Measurements from ENCODE around the gene FAM83G.

DNA sequence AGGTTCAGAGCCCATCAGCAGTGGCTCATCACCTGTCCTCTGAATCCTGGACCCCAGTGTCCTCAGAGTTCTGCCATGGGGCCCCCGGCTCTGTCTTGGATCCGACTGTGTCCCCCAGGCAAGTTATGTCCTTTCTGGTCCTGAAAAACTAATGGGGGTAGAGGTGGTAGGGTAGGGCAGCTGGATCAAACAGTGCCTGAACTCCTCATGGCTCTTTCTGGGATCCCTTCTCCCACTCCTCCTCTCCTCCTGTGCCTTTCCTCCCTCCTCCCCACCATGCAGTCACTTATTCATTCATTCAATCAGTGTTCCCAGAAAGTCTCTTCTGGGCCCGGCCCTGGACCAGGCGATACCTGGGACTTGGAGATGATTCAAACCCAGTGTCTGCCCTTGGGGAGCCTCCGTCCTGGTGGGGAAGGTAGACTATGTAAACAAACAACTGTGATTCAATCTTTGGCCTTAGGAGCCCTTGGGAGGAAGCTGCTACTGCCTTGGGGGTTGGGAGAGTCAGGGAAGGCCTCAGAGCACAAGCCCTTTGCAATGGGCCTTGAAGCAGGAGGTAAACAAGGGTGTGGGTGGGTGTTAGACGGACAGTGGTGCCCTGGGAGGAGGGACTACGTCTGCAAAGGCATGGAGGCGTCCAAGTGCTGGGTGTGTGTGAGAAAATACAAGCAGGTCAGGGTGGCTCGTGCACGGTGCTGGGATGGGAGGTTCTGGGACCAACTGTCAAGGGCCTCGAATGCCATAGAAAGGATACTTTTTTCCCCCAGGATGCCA is 6.4 kb upstream of the FAM83G start:
- TF ChIP-seq, protein P1, sequence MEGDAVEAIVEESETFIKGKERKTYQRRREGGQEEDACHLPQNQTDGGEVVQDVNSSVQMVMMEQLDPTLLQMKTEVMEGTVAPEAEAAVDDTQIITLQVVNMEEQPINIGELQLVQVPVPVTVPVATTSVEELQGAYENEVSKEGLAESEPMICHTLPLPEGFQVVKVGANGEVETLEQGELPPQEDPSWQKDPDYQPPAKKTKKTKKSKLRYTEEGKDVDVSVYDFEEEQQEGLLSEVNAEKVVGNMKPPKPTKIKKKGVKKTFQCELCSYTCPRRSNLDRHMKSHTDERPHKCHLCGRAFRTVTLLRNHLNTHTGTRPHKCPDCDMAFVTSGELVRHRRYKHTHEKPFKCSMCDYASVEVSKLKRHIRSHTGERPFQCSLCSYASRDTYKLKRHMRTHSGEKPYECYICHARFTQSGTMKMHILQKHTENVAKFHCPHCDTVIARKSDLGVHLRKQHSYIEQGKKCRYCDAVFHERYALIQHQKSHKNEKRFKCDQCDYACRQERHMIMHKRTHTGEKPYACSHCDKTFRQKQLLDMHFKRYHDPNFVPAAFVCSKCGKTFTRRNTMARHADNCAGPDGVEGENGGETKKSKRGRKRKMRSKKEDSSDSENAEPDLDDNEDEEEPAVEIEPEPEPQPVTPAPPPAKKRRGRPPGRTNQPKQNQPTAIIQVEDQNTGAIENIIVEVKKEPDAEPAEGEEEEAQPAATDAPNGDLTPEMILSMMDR (IDR thresholded peaks at IDR 0.05; ENCODE audit: extremely low read depth in 1 of 2, insufficient read depth in 1 of 2, low read depth in 1 of 2, low read length in 2 of 2): no peak
- TF ChIP-seq POLR2AphosphoS5 (IDR thresholded peaks at IDR 0.05; ENCODE audit: insufficient read depth, low read depth, low read length): no peak
- no peak for TF ChIP-seq POLR2A (IDR thresholded peaks at IDR 0.05; ENCODE audit: low read depth, low read length)

Data from endothelial cell of umbilical vein (primary cell).